ENCODE measurements around the gene SEMA3C.

GRCh38 chr7:80816806-80817205 is 102.0 kb downstream of the SEMA3C start:
- TF ChIP-seq CTCF (conservative IDR thresholded peaks at IDR 0.05 in 1 of 2, IDR thresholded peaks at IDR 0.05 in 1 of 2; ENCODE audit: low read depth in 1 of 2, low read length in 2 of 2) (no peak), EZH2 (IDR thresholded peaks at IDR 0.05; ENCODE audit: low read length, missing control alignments) (no peak)
